GM19099 (cell line): ENCODE measurements around the gene PPP4R2.

Experiments
- POLR2A ChIP-seq: IDR thresholded peaks from 3 replicates; pipeline ENCODE4 v1.6.1; 2011; ENCODE audit warnings: low read depth; ENCODE audit not compliant: insufficient read length; ENCODE audit errors: extremely low read depth

The PPP4R2 gene

GRCh38 chr3:73007992-73008712, 11.5 kb downstream of the PPP4R2 start:
- no peak for TF ChIP-seq POLR2A

- no peak for TF ChIP-seq POLR2A
Measured at GRCh38 chr3:73009008-73009407, 12.4 kb downstream of the PPP4R2 start.

- no peak for TF ChIP-seq POLR2A
Measured at GRCh38 chr3:73009750-73010149, 13.1 kb downstream of the PPP4R2 start.

GRCh38 chr3:73010158-73010557, 13.5 kb downstream of the PPP4R2 start:
- no peak for TF ChIP-seq POLR2A

- TF ChIP-seq POLR2A, result no peak
Measured at GRCh38 chr3:73018298-73018697, 21.7 kb downstream of the PPP4R2 start.

GRCh38 chr3:73018790-73019441, 22.3 kb downstream of the PPP4R2 start:
- TF ChIP-seq POLR2A, result no peak

- no peak for TF ChIP-seq POLR2A
Measured at GRCh38 chr3:73021301-73021835, 24.8 kb downstream of the PPP4R2 start.

- no peak for TF ChIP-seq POLR2A
Measured at GRCh38 chr3:73024836-73025235, 28.2 kb downstream of the PPP4R2 start.

- no peak for TF ChIP-seq POLR2A
Measured at GRCh38 chr3:73026111-73026759, 29.6 kb downstream of the PPP4R2 start.

- no peak for TF ChIP-seq POLR2A
Measured at GRCh38 chr3:73026760-73027113, 30.1 kb downstream of the PPP4R2 start.

GRCh38 chr3:73028803-73029202, 32.2 kb downstream of the PPP4R2 start:
- no peak for TF ChIP-seq POLR2A

- TF ChIP-seq POLR2A, result no peak
Measured at GRCh38 chr3:73029321-73029796, 32.7 kb downstream of the PPP4R2 start.

- TF ChIP-seq POLR2A, result no peak
Measured at GRCh38 chr3:73030073-73030597, 33.5 kb downstream of the PPP4R2 start.

GRCh38 chr3:73031573-73032103, 35.0 kb downstream of the PPP4R2 start:
- no peak for TF ChIP-seq POLR2A
